ENCODE results near the gene SART3. TPM values are rescaled to one million over a fixed set of nuclear protein-coding genes. Genes with fewer than 3 reads are reported as not detected.
"Not testable (repeated sequence)": the region's sequence is repeated elsewhere in the genome, so short reads cannot be mapped to it uniquely, and the experiment has no call there.

Gene SART3
- total RNA-seq, 2 experiments from 2014 or later = 81.2 to 99.7 TPM

DNA sequence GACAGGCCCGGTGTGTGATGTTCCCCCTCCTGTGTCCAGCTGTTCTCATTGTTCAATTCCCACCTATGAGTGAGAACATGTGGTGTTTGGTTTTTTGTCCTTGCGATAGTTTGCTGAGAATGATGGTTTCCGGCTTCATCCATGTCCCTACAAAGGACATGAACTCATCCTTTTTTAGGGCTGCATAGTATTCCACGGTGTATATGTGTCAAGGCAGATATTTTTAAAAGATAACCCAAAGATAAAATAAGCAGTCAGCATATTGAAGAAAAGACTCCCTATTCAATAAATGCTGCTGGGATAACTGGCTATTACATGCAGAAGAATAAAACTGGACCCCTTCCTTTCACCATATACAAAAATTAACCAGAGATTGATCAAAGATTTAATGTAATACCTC lies 73.9 kb downstream of the SART3 start:
- H3K27ac Mint-ChIP-seq; H3K9me3 Mint-ChIP-seq (ENCODE audit: low read depth); H3K36me3 Mint-ChIP-seq; DNase-seq; ATAC-seq; H3K4me1 Mint-ChIP-seq; CTCF ChIA-PET; H3K4me3 Mint-ChIP-seq: not testable (repeated sequence)
- H3K27me3 Mint-ChIP-seq = peaks cover 18% of the 10 kb centered on the region

- H3K36me3 Mint-ChIP-seq; H3K4me1 Mint-ChIP-seq; ATAC-seq; CTCF ChIA-PET; DNase-seq; H3K4me3 Mint-ChIP-seq; H3K27ac Mint-ChIP-seq; H3K9me3 Mint-ChIP-seq (ENCODE audit: low read depth): not testable (repeated sequence)
- H3K27me3 Mint-ChIP-seq = peaks cover 13% of the 10 kb centered on the region
Measured at GRCh38 chr12:108485371-108485770, 75.6 kb downstream of the SART3 start.

DNA sequence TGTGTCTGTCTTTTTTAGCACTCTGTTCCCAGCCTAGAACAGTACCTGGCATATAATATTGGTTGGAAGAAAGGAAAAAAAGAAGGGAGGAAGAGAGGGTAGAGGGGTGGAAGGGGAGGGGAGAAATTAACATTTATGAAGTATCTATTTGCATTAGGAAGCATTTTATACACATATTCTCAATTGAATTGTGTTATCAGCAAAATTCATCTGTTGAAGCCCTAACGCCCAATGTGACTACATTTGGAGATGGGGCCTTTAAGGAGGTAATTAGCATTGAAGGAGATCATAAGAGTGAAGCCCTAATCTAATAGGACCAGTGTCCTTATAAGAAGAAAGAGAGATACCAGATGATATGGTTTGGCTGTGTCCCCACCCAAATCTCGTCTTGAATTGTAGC lies 76.1 kb downstream of the SART3 start:
- no peak for ATAC-seq
- H3K27me3 Mint-ChIP-seq = peaks cover 13% of the 10 kb centered on the region
- CTCF ChIA-PET = no interaction called here
- no peak overlapping the region for H3K27ac Mint-ChIP-seq
- H3K9me3 Mint-ChIP-seq (ENCODE audit: low read depth) = no peaks in the 10 kb centered on the region
- no peak for DNase-seq
- no peaks in the 10 kb centered on the region for H3K36me3 Mint-ChIP-seq
- H3K4me3 Mint-ChIP-seq = no peak overlapping the region
- no peaks in the 10 kb centered on the region for H3K4me1 Mint-ChIP-seq

DNA sequence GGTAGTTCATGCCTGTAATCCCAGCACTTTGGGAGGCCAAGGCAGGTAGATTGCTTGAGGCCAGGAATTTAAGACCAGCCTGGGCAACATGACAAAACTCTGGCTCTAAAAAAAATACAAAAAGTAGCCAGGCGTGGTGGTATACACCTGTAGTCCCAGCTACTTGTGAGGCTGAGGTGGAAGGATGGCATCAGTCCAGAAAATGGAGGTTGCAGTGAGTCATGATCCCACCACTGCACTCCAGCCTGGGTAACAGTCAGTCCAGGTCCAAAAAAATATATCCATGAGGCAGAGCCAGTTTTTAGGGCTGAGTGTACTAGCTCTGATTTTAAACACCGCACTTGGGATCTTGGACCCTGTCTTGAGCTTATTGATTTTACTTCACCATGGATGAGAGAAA lies 76.5 kb downstream of the SART3 start:
- H3K27ac Mint-ChIP-seq = no peak overlapping the region
- H3K36me3 Mint-ChIP-seq = no peaks in the 10 kb centered on the region
- H3K4me3 Mint-ChIP-seq = no peak overlapping the region
- peaks cover 13% of the 10 kb centered on the region for H3K27me3 Mint-ChIP-seq
- DNase-seq (no peak), ATAC-seq (no peak)
- CTCF ChIA-PET = no interaction called here
- H3K9me3 Mint-ChIP-seq (ENCODE audit: low read depth) = no peaks in the 10 kb centered on the region
- no peaks in the 10 kb centered on the region for H3K4me1 Mint-ChIP-seq

DNA sequence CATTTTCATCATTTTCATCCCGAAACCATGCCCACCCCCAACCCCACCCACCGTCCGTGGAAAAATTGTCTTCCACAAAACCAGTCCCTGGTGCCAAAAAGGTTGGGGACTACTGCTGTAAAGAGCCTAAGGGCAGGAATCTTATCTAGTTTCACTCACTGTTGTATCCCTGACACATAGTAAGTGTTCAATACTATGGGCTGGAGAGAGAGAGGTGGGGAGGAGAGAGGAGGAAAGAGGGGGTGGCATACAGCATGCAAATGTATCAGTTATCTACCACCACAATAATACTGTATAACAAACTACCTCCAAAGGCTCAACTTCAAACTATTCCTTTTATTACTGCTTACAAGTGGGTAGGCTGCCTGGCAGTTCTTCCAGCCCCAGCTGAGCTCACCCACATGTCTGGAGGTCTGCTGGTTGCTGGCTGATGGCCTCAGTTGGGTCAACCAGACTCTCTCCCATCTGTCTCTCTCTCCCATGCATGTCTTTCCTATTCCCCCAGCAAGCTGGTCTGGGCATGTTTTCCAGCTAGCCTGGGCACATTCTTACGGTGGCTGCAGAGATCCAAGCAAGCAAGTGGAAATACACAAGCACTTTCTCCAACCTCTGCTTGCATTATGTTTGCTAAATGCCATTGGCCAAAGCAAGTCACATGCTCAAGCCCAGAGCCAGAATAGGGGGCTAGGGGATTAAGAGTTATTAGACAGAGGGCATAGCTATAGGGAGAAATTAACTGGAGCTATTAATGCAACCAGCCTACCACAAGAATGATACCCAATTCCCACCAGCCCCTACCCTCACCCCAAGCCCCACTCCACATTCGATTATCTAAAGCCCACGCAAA lies 77.5 kb downstream of the SART3 start:
- H3K4me1 Mint-ChIP-seq = no peaks in the 10 kb centered on the region
- peaks cover 12% of the 10 kb centered on the region for H3K27me3 Mint-ChIP-seq
- DNase-seq (no peak), ATAC-seq (no peak)
- H3K36me3 Mint-ChIP-seq = no peaks in the 10 kb centered on the region
- H3K4me3 Mint-ChIP-seq = no peak overlapping the region
- CTCF ChIA-PET = no interaction called here
- H3K27ac Mint-ChIP-seq = no peak overlapping the region
- H3K9me3 Mint-ChIP-seq (ENCODE audit: low read depth) = no peaks in the 10 kb centered on the region

DNA sequence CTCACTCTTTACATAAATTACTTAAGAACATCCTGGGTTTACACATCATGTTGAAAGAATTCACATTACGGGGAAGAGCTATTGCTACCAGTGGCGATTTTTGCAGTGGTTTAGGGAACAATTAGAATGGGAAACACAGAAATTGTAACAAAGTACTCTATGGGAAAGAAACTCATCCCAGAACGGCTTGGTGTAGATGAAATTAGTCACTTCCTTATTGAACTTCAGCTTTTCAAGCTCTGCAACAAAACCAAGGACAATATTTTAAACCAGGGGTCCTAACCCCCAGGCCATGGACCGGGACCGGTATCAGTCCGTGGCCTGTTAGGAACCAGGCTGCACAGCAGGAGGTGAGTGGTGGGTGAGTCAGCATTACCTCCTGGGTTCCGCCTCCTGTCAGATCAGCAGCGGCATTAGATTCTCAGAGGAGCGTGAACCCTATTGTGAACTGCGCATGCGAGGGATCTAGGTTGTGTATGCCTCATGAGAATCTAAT lies 78.2 kb downstream of the SART3 start:
- no peak for ATAC-seq
- DNase-seq = no peak
- H3K27me3 Mint-ChIP-seq = peaks cover 10% of the 10 kb centered on the region
- no peak overlapping the region for H3K4me3 Mint-ChIP-seq
- H3K36me3 Mint-ChIP-seq = no peaks in the 10 kb centered on the region
- H3K9me3 Mint-ChIP-seq (ENCODE audit: low read depth) = no peaks in the 10 kb centered on the region
- H3K27ac Mint-ChIP-seq = no peak overlapping the region
- CTCF ChIA-PET = no interaction called here
- H3K4me1 Mint-ChIP-seq = no peaks in the 10 kb centered on the region

DNA sequence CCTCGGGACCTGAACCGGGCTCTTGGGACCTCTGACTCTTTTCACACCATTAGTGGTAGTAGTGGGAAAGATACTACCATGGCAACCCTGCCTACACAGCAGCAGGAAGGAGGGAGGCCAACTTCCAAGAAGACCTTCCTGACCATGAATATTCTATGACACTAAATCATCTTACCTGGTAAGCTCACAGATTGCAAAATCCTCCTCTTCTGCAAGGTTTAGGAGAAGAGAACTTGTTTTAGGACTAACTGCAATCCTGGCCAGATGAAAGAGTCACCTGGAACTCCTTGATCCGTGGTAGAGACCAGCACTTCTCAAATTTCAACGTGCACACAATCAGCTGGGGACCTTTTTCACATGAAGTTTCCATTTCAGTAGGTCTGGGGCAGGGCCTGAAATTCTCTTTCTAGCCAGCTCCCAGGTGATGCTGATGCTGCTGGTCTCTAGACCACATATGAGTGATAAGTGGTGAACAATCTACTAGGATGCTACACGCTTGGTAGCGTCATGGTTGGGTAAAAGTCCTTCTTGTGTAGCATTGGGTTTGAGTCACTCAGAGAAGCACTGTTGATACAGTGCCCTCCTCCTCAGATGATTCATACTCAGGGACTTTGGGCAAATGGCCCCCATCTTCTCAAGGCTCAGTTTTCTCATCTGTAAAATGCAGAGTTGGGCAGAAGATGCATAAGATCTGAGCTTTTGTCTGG lies 81.5 kb downstream of the SART3 start:
- CTCF ChIA-PET = interaction anchor here (0.6 kb wide), 1 partner anchor 178 kb away, joined by 3 read pairs; no protein-coding TSS in a partner anchor
- DNase-seq = no peak
- no peak for ATAC-seq
- Mint-ChIP-seq H3K4me3 (no peak overlapping the region), H3K36me3 (no peaks in the 10 kb centered on the region), H3K4me1 (no peaks in the 10 kb centered on the region), H3K27me3 (peaks cover 10% of the 10 kb centered on the region), H3K9me3 (ENCODE audit: low read depth) (no peaks in the 10 kb centered on the region), H3K27ac (no peak overlapping the region)

GRCh38 chr12:108478611-108479206 lies 82.3 kb downstream of the SART3 start:
- ATAC-seq = no peak
- DNase-seq = no peak
- peaks cover 10% of the 10 kb centered on the region for H3K27me3 Mint-ChIP-seq
- no peak overlapping the region for H3K4me3 Mint-ChIP-seq
- no peaks in the 10 kb centered on the region for H3K4me1 Mint-ChIP-seq
- CTCF ChIA-PET = no interaction called here
- H3K9me3 Mint-ChIP-seq (ENCODE audit: low read depth) = no peaks in the 10 kb centered on the region
- no peak overlapping the region for H3K27ac Mint-ChIP-seq
- H3K36me3 Mint-ChIP-seq = no peaks in the 10 kb centered on the region

- no peaks in the 10 kb centered on the region for H3K4me1 Mint-ChIP-seq
Measured at GRCh38 chr12:108477881-108478259, 83.1 kb downstream of the SART3 start.

DNA sequence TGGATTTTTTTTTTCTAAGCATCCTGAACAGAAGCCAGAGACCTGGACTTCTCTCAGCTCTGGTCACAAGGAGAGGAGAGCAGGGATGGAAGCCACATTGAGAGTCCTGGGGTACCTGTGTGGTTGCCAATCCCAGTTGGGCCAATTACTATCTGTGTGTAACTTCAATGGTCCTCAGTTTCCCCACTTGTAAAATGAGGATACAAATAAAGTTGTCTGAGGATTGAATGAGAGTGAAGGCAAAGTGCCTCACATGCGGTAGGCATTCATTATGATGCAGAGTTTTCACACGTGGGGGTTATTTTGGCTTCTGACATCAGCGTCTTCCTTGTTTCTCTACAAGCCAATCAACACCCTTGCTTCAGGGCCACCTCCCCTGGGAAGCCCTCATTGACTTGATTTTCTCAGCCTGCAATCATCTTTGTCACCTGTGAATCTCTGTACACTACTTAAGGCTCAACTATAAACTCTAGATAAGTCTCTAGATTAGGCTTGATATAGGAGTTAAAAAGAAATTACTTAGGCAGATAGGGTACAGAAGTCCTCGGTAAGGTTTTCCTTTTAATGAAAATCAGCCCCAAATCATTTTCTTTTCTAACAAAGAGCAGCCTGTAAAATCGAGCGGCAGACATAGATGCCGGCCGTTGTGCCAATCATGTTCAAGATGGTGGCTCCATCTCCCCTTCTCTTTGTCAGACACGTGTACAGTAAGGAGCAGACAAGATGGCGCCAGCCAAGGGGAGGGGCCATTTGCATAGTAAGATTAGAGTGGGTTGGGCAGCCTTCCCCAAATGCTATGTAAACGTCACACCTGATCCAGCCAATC lies 83.7 kb downstream of the SART3 start:
- Mint-ChIP-seq H3K27me3 (peaks cover 2% of the 10 kb centered on the region), H3K4me1 (no peaks in the 10 kb centered on the region), H3K9me3 (ENCODE audit: low read depth) (no peaks in the 10 kb centered on the region), H3K36me3 (no peaks in the 10 kb centered on the region), H3K27ac (no peak overlapping the region), H3K4me3 (no peak overlapping the region)
- ATAC-seq = no peak
- DNase-seq = no peak
- CTCF ChIA-PET = no interaction called here

More at GRCh38 chr12:108477881-108478259, 83.1 kb downstream of the SART3 start:
- Mint-ChIP-seq H3K27ac (no peak overlapping the region), H3K4me3 (no peak overlapping the region), H3K27me3 (peaks cover 5% of the 10 kb centered on the region), H3K36me3 (no peaks in the 10 kb centered on the region), H3K9me3 (ENCODE audit: low read depth) (no peaks in the 10 kb centered on the region)
- CTCF ChIA-PET = no interaction called here
- DNase-seq = no peak
- ATAC-seq = no peak

GRCh38 chr12:108475396-108475795 lies 85.6 kb downstream of the SART3 start:
- Mint-ChIP-seq H3K9me3 (ENCODE audit: low read depth) (no peaks in the 10 kb centered on the region), H3K27me3 (no peaks in the 10 kb centered on the region), H3K27ac (no peak overlapping the region), H3K4me3 (no peak overlapping the region), H3K36me3 (no peaks in the 10 kb centered on the region), H3K4me1 (no peaks in the 10 kb centered on the region)
- DNase-seq = no peak
- CTCF ChIA-PET = no interaction called here
- ATAC-seq = no peak

GRCh38 chr12:108473400-108474055 lies 87.4 kb downstream of the SART3 start:
- ATAC-seq = no peak
- H3K36me3 Mint-ChIP-seq = no peaks in the 10 kb centered on the region
- CTCF ChIA-PET = no interaction called here

More at GRCh38 chr12:108473400-108474055, 87.4 kb downstream of the SART3 start:
- Mint-ChIP-seq H3K4me1 (no peaks in the 10 kb centered on the region), H3K9me3 (ENCODE audit: low read depth) (no peaks in the 10 kb centered on the region), H3K27ac (no peak overlapping the region), H3K27me3 (no peaks in the 10 kb centered on the region), H3K4me3 (no peak overlapping the region)
- DNase-seq = no peak

Data from activated CD8-positive, alpha-beta memory T cell treated with anti-CD3 and anti-CD28 coated beads, Interleukin-2, amount 10 ng/mL, durations not matched to agents 7 days and 5 days (primary cell).